GM18505 (cell line): ENCODE results near the gene FGF13.

Source experiments
- ATAC-seq: cut with Tn5 transposase; IDR thresholded peaks from one replicate; pipeline ENCODE4 v1.9.1; 2021; ENCODE audit not compliant: unreplicated experiment
- POLR2A ChIP-seq: IDR thresholded peaks from 4 replicates; pipeline ENCODE4 v1.6.1; 2011; ENCODE audit warnings: borderline replicate concordance; ENCODE audit not compliant: insufficient read depth, insufficient read length; ENCODE audit errors: extremely low read depth

The FGF13 gene

DNA sequence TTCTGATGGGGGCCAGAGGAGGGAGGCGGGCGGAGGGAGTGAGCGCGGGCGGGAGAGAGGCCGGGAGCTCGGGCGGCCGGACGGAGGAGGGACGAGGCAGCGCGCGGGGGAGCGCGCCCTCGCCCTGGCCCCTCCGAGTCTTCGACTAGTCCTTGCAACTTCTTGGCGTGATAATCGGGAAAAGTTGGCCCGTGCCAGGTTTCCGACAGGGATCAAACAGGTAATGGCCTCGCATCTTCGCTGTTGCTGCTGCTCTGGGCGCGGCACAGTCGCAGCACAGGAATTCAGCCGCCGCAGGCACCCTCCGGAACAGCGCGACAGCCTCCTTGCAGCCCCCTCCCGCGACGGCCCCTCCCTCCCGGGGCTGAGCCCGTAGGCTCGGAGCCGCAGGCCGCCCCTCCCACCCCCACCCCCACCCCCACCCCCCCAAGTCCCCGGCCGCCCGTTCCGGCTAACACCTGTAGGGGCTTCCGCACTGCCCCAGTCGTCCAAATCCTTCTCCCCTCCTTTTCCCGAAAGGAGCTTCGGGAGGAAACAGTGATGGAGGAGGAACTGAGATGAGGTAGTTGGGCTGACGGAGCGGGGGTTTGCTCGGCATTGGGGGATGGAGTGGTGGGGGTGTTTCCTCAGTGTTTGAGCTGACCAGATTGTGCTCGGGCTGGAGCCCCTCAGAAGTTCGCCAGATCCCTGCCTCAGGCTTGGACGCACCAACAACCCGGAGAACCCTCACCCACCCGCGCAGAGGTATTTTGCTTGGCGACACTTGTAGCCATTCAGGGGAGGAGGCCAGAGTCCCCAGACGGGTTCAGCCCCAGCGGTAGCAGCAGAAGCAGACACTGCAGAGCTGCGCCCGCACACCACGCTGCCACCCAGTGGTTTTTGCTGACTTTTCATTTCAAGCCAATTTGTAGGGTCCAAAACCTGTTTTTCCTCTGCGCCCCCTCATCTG, at the start of gene FGF13:
FGF13 (minus strand) TSS at position 319 of the 949 bp plus-strand sequence. CDS start 714 bp downstream, outside the sequence.
- no peak for TF ChIP-seq POLR2A
- ATAC-seq, result no peak

DNA sequence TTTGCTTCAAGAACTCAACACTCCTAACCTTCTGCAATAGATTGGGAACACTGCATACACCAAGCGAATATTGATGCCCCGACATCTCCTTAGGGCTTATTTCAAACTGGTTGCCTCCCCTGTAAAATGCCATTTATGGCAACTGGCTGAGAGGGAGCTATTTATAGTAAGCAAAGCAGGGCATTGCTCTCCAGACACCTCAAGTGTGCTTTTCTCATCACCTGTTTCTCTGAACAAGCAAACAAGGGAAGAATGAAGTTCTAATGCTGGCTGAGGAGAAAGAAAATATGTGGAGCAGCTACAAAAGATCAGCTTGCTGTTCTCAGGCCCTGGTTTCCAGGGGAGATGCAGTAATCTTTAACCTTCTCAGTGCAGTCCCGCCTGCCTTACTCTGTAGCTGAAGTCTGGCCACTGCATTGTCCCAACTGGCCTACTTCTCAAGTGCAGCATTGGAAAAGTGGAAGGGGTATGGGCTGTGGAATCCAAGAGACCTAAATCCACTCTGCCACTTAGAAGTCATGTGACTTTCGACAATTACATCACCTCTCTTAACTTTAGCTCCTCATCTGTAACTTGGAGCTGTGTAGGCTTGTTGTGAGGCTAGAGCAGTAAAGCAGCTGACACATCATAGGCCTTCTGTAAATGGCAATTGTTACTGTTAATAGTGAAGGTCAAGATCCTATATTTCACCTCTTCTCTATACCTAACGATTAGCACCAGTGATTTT, 47.9 kb upstream of the FGF13 start:
- no peak for ATAC-seq
- TF ChIP-seq POLR2A, result no peak

DNA sequence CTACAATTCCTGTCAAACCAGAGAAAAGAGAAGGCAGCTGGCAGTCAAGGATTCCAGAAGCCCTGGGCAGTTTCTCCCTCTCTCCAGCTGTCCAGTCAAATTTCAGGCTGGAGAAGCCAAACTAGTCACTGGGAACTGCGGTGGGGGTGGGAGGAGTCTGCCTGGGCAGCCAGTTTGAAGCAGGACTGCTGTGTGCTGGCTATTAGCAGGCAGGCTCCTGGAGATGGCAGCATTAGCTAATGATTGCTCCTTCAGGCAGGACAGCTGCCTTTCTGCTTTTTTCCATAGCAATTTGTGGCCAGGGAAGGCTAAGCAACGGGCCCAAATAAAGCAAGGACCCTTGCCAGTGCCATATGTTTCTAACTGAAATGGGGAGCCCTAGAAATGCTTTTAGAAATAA, 44.7 kb upstream of the FGF13 start:
- no peak for TF ChIP-seq POLR2A
- no peak for ATAC-seq

DNA sequence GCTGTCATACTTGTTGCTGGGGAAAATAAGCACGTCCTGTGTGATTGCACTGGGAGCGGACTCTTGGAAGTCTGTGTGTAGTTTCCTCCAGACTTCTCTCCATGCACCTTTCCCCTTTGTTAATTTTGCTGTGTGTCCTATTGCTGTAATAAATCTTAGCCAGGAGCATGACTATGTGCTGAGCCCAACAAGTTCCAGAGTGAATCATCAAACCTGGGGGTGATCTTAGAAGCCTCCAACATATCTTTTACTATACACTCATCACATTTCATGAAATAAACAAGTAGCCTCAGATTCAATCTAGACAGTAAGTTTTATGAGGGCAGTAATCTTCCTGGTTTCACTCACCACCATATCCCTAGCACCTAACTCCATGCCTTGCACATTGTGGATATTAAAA, 43.3 kb upstream of the FGF13 start:
- TF ChIP-seq POLR2A, result no peak
- no peak for ATAC-seq

DNA sequence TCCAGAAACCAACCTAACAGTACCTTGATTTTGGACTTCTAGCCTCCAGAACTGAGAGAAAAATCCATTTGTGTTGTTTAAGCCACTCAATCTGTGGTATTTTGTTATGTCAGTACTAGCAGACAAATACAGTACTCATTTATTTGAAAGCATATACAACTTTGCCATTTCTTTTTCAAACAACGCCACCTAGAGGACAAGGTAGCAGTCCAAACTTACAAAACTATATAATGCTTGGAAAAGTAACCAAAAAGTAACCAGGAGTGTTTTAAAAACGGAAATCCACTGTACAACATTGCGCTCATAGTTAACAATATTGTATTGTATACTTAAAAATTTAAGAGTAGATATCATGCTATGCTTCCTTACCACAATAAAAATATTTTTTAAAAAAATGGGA, 37.0 kb upstream of the FGF13 start:
- no peak for ATAC-seq
- no peak for TF ChIP-seq POLR2A

DNA sequence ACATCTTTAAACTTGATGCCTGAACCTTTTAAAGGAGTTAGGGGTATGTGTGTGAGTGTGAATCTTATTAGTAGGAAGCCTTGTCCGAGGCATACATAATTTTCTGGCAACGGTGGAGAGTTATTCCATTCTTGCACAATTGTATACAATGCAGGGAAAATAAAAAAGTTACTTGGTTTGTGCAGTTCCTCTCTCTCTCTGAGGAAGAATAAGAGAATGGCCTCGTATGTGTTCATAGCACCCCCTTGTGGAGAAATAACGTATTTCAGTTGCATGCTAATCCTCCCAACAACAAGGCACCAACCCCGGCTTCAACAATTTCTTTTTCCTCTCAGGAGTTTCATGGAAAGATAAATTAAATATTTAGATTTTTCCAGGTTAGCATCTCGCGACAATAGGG, 33.7 kb upstream of the FGF13 start:
- ATAC-seq, result peak; percentile 74
- TF ChIP-seq POLR2A, result no peak

DNA sequence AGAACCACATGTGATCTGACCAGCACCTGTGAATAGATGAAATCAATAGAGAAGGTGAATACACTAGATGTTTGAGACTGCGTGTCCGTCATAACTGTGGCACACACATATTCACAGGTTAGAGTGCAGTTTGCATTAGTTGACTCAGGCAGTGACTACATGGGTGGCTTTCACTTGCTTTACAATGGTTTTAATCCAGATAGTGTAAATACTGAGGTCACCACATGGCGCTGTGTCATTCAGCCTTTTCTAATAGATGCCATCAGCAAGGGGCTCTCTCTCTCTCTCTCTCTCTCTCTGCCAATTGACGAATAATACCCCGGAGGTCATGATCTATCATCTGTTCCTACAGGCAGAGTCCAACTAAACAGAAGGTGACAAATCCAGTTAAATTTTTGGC, 30.7 kb upstream of the FGF13 start:
- TF ChIP-seq POLR2A, result no peak
- ATAC-seq, result no peak

DNA sequence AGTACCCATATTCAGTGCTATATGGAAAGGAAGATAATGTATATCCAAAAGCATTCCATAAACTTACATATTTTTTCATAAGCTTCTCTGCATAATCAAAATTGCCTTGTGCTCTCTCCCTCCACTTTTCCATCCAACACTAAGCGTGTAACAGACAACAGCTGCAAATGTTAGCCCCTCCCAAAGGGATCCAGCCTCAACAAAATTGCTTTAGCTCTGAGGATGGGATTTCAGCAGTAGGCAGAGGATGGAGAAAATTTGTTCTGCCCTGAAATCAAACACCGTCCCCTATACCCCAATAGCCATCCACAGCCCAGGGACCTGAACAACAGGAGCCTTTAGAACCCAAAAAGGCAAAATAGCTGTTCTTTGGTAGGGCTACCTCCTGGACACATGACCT, 28.8 kb upstream of the FGF13 start:
- no peak for TF ChIP-seq POLR2A
- ATAC-seq, result no peak

DNA sequence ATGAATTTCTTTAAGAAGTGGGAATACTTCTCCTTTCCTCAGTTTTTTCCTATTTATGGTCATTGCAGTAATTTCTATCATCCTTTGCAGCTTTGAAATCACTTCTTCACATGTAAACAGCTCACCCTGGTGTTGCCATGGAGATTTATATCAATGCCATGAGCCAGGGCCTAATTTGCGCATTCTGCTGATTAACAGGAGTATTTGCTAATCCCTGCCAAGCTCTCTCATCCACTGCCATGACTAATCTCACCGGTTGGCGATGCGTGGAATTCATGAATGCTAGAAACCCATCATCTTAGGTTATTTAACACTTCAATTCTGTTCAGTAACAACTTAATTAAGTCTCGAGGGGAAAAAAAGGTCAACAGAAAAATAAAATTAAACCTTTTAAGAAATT, 11.8 kb upstream of the FGF13 start:
- no peak for ATAC-seq
- TF ChIP-seq POLR2A, result no peak

DNA sequence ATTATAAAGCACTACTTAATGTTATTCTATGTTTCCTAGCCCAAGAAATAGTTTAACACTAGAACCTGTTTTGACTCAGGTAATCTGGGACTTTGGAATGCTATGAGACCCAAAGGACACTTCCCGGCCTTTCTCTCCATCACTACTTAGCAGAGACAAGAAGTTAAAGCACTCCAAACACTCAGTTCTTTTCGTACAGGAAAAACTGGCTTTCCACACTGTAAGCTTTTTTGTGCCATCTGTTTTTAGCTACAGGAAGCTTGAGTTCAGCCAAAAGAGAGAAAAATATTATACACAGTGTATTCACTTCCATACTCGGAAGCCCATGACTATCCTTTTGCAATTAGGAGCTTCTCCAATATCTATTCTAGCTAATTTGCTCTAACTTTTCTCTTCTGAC, 7.9 kb upstream of the FGF13 start:
- TF ChIP-seq POLR2A, result no peak
- ATAC-seq, result no peak

DNA sequence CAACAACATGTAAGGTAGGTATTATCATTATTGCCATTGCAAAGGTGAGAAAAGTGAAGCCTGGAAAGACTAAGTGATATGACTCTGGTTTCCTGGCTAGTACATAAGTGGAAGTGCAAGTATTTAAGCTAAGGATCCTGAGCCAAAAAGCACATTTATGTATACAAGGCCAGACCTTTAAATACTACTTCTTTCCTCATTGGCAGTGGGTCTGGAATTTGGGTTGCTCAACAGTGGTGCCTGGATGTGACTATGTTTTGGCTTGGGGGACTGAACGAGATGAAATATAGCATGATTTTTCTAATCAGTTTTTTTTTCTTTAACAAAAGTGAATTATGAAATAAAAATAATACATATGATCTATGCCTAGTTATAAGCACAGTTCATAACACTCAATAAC, 7.4 kb upstream of the FGF13 start:
- no peak for TF ChIP-seq POLR2A
- no peak for ATAC-seq

DNA sequence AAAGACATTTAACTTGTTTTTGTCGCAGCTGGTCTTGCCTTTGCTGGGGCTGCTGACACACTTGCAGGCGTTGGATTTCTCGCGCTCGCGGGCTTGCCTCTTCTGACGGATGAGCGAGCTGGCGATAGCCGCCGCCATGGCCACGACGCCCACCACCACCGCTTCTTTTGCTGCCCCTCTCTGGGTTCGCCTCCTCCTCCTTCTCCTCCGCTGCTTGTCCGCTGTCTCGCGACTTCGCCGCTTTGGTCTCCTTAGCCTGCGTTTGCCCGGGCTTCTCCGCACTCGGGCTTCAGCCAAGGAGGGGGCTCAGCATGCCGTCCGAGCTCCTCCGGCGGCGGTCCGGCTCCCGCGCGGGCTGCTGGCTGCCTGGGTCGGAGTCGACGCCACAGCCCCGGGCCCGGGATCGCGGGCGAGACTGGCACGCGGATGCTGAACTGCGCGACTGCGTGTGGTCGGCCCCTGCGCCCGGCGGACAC, 613 bp downstream of the FGF13 start:
- no peak for TF ChIP-seq POLR2A
- no peak for ATAC-seq

DNA sequence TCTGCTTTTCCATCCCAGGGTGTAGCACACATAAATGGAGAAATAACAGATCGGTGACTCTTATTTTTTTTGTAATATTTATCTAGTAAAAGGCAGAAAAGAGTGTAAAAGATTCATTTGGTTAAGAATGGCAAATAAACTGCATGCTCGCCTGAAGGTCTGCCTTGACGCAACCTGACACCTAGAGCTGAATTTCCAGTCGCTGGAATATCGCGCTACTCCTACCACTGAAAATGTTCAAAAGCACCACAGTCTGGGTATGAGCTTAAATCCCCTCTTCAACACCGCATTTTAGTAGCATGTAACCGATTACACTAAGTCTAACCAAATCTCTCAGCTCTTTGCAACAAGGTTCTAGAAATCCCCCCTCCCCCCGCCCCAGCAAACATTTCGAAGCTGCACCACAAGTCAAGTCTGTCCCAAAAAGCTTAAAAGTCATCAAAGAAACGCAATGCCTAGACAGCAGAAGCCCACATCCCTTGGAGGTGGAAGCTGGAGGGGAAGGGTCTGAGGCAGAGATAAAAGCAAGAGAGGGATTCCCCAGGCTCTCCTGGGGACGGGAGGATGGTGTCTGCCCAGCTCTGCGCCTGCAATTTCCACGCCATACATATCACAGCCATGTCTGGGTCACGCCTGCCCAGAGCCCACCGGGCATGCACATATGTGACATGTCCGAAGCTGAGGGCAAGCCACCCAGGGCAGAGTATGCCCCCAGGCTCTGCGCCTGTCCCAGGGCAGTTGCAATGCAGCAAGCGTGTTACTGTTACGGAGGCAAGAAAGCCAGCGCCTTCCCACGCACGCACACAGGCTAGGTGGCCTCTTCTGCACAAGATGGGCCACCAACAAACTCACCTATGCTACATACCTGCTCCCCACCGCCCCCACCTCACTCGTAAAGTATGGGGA, 1.4 kb downstream of the FGF13 start:
- TF ChIP-seq POLR2A, result no peak
- no peak for ATAC-seq

DNA sequence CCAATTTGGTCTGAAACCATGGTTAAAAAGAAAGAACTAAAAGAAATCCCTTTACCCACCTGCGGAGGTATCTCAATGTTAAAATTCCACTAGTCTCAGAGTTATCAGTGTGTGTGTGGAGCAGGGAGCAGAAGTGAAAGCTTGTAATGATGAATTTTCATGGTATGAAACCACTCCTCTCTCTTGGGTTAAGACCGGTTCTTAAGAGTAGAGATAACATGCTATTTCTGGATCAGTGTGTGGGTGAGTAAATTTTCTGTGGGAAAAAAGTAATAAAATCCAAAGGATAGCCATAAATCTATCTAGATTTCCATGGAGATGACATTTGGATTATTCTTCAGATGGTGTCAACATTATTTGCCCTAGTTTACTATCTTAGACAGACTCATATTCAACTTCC, 3.2 kb downstream of the FGF13 start:
- ATAC-seq, result no peak
- TF ChIP-seq POLR2A, result no peak

DNA sequence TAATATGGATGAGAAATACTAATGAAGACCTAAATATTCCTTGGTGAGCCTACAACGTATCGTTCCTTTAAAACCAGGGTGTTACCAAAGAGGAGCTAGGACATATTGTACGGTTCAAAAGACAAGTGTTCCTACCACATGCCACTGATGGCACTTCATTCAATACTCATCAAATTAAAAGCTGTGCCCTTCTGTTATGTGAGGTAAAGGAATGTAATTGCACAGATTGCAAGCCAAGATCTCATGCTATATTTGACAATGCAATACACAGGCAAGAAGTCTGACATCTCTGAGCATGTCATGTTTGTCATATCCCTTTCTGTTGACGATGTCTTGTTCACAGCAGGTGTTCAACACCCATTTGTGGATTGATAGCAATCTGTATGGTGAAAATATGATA, 6.9 kb downstream of the FGF13 start:
- ATAC-seq, result no peak
- TF ChIP-seq POLR2A, result no peak
